GM12878 (cell line): ENCODE results near the gene MFSD12. TPM values are rescaled to one million over a fixed set of nuclear protein-coding genes. Genes with fewer than 3 reads are reported as not detected.

ENCODE experiments used
- CTCF ChIP-seq, 3 experiments: IDR thresholded peaks in 2 of 3; conservative IDR thresholded peaks in 1 of 3; 2 replicates each; pipeline ENCODE4 v1.5.1; 2011; ENCODE audit warnings: low read depth in 3 of 3, low read length in 3 of 3, mild to moderate bottlenecking in 3 of 3, control low read depth in 2 of 3, moderate library complexity in 2 of 3, inconsistent platforms in 1 of 3, mixed read lengths in 1 of 3; ENCODE audit not compliant: control insufficient read depth in 2 of 3, insufficient read depth in 1 of 3; ENCODE audit errors: extremely low read depth in 1 of 3
- ELK1 ChIP-seq: IDR thresholded peaks from 2 replicates; pipeline ENCODE4 v1.6.1; 2012; ENCODE audit warnings: low read depth, low read length, improper control_type of control experiment
- FOXK2 ChIP-seq: fragments of 450-650 bp; IDR thresholded peaks from 2 replicates; pipeline ENCODE4 v1.6.1; 2017; ENCODE audit warnings: mild to moderate bottlenecking, moderate library complexity
- HSF1 ChIP-seq: fragments of 150-350 bp; IDR thresholded peaks from 2 replicates; pipeline ENCODE4 v1.6.1; 2014; ENCODE audit warnings: mild to moderate bottlenecking, low read depth, low read length
- IRF4 ChIP-seq: IDR thresholded peaks from 2 replicates; pipeline ENCODE4 v1.6.1; 2011; ENCODE audit warnings: low read depth, low read length
- MTA3 ChIP-seq: IDR thresholded peaks from 2 replicates; pipeline ENCODE4 v1.6.1; 2012; ENCODE audit warnings: low read length, inconsistent platforms, borderline replicate concordance
- NFIC ChIP-seq: IDR thresholded peaks from 2 replicates; pipeline ENCODE4 v1.6.1; 2012; ENCODE audit warnings: low read depth, mild to moderate bottlenecking, inconsistent platforms, low read length, moderate library complexity
- PRDM15 ChIP-seq: fragments of 450-650 bp; formaldehyde crosslinking; IDR thresholded peaks from 2 replicates; pipeline ENCODE4 v1.4.0; 2020; ENCODE audit warnings: mild to moderate bottlenecking, moderate library complexity
- RAD51 ChIP-seq: fragments of 450-650 bp; IDR thresholded peaks from 2 replicates; pipeline ENCODE4 v1.6.1; 2016; ENCODE audit warnings: moderate library complexity, mild to moderate bottlenecking, inconsistent platforms
- STAT3 ChIP-seq: IDR thresholded peaks from 2 replicates; pipeline ENCODE4 v1.6.1; 2011; ENCODE audit warnings: low read depth, low read length, improper control_type of control experiment
- ZBTB11 ChIP-seq: fragments of 450-650 bp; formaldehyde crosslinking; IDR thresholded peaks from 2 replicates; pipeline ENCODE4 v1.5.0; 2022; ENCODE audit warnings: mild to moderate bottlenecking, missing genetic modification characterization
- ZBTB33 ChIP-seq: fragments of 450-650 bp; IDR thresholded peaks from 2 replicates; pipeline ENCODE4 v1.6.1; 2017; ENCODE audit warnings: mild to moderate bottlenecking
- ZNF207 ChIP-seq: fragments of 450-650 bp; IDR thresholded peaks from 2 replicates; pipeline ENCODE4 v1.6.1; 2014; ENCODE audit warnings: antibody characterized with exemption, mild to moderate bottlenecking, borderline replicate concordance
- ZNF274 ChIP-seq: IDR thresholded peaks from one replicate; pipeline ENCODE4 v1.8.0; 2011; ENCODE audit not compliant: insufficient read length, insufficient read depth
- polyA plus RNA-seq, 11 experiments: library from polyadenylated mRNA; depleted of rRNA in 4 of 11; unstranded in 6 of 11; stranded (reverse) in 5 of 11; fragments of >200 nt; fragmentation: Nextera tagmentation in 4 of 11; fragmentation: Illumina TruSeq in 1 of 11; extraction: Ambion mirVana in 4 of 11; extraction: Trizol in 1 of 11; gene quantifications; 1 replicate in 1 of 11; 2 replicates in 10 of 11; pipeline versions ENCODE4 v1.2.1 to v1.2.3, GENCODE V29; 2011 to 2016; ENCODE audit warnings: inconsistent platforms in 2 of 11, missing spikeins in 2 of 11, low read depth in 1 of 11
- total RNA-seq, 4 experiments: library from RNA; depleted of rRNA in 3 of 4; stranded (reverse); fragments of >200 nt in 3 of 4; fragmentation: Illumina TruSeq in 1 of 4; extraction: Trizol in 1 of 4; gene quantifications; 2 replicates each; pipeline versions ENCODE4 v1.2.1 to v1.2.3, GENCODE V29; 2013 to 2021

Gene MFSD12
- total and polyA plus RNA-seq, 10 of the 15 experiments (the other 5 are each of a cell fraction or from before 2014, with no cell fraction given): 0.58 to 65.9 (median 16.8) TPM

GRCh38 chr19:3500429-3501101, 56.8 kb downstream of the MFSD12 start, which contains the start of gene DOHH (continued):
- TF ChIP-seq ZBTB33 (peak; percentile 63; the same call in 1 of the 2 replicates), HSF1 (no peak; the same call in 1 of the 2 replicates), MTA3 (no peak), PRDM15 (no peak), ZNF207 (peak; percentile 100), ELK1 (peak; percentile 38; the same call in 1 of the 2 replicates), IRF4 (no peak), CTCF (IDR thresholded peaks at IDR 0.05 in 2 of 3, conservative IDR thresholded peaks at IDR 0.05 in 1 of 3; ENCODE audit: control insufficient read depth in 2 of 3, extremely low read depth in 1 of 3, insufficient read depth in 1 of 3, low read depth in 3 of 3, low read length in 3 of 3) (no peak), RAD51 (peak; percentile 97), ZBTB11 (CRISPR knock-in tag) (no peak), ZNF274 (no peak), STAT3 (no peak), FOXK2 (peak; percentile 100), NFIC (peak; percentile 74; the same call in 1 of the 2 replicates)
